HCT116 (cell line): ENCODE results near the gene GZF1. TPM values are rescaled to one million over a fixed set of nuclear protein-coding genes. Genes with fewer than 3 reads are reported as not detected.

ENCODE experiments used
- ATAC-seq: fragments of 200-7000 bp; cut with Tn5 transposase; 2 replicates; pipeline ENCODE4 v1.9.1; 2020; ENCODE audit warnings: mild to moderate bottlenecking, moderate library complexity
- BruUV-seq: library from RNA; stranded (reverse); fragments of 400-500 nt; replicated peaks from 2 replicates; lab custom pipeline; 2021; lab: Mats Ljungman, UMichigan
- CTCF ChIA-PET: fragments of 300-600 bp; sonication (Branson Sonifier 250); formaldehyde crosslinking; loops from one replicate; lab custom pipeline; 2021; ENCODE audit warnings: antibody characterized with exemption; lab: Charles Lee
- POLR2A ChIA-PET: fragments of 300-600, 350-600 bp; sonication (Branson Sonifier 250); formaldehyde crosslinking; loops from one replicate; lab custom pipeline; 2021; ENCODE audit warnings: antibody characterized with exemption; lab: Charles Lee
- RAD21 ChIA-PET, 2 experiments: fragments of 300-600 bp; sonication (Branson Sonifier 250); formaldehyde crosslinking; loops; one replicate each; lab custom pipeline; 2023; ENCODE audit warnings: low total read pairs in 2 of 2; ENCODE audit not compliant: uncharacterized antibody in 2 of 2, unreplicated experiment in 2 of 2, low non-redundant PET in 1 of 2; lab: Charles Lee
- DNase-seq: peaks from one replicate; pipeline ENCODE4 v3.0.0-alpha.2; 2010; ENCODE audit warnings: low read depth, low spot score
- H2AFZ ChIP-seq: fragments of 200-600 bp; shearing (Covaris generic), sonication (generic); 2 replicates; pipeline ENCODE4 v1.6.1; 2017; ENCODE audit warnings: low read depth, mixed run types, mixed read lengths, antibody characterized with exemption, low read length; ENCODE audit not compliant: poor library complexity, severe bottlenecking
- H3K27ac ChIP-seq: 2 replicates; pipeline ENCODE4 v1.5.1; 2012; ENCODE audit warnings: low read depth, low read length
- H3K27me3 ChIP-seq: fragments of 200-600 bp; sonication (generic); 2 replicates; pipeline ENCODE4 v1.6.1; 2016; ENCODE audit warnings: mixed run types, low read length, mixed read lengths; ENCODE audit not compliant: insufficient read depth
- H3K36me3 ChIP-seq, 2 experiments: fragments of 200-500 bp in 1 of 2; fragments of 200-600 bp in 1 of 2; sonication (Bioruptor generic) in 1 of 2; sonication (generic) in 1 of 2; 2 replicates each; pipeline versions ENCODE4 v1.5.1 to v1.6.1; 2014 to 2016; ENCODE audit warnings: low read length in 2 of 2, inconsistent platforms in 1 of 2, mixed read lengths in 1 of 2, mixed run types in 1 of 2; ENCODE audit not compliant: insufficient read depth in 2 of 2, control insufficient read depth in 1 of 2
- H3K4me1 ChIP-seq, 2 experiments: fragments of 200-600 bp in 1 of 2; sonication (generic) in 1 of 2; 2 replicates each; pipeline versions ENCODE4 v1.5.1 to v1.6.1; 2012 to 2017; ENCODE audit warnings: low read length in 2 of 2, inconsistent platforms in 1 of 2, mild to moderate bottlenecking in 1 of 2, mixed read lengths in 1 of 2, mixed run types in 1 of 2, moderate library complexity in 1 of 2; ENCODE audit not compliant: insufficient read depth in 2 of 2, control insufficient read depth in 1 of 2
- H3K4me2 ChIP-seq: fragments of 200-600 bp; sonication (generic); 2 replicates; pipeline ENCODE4 v1.6.1; 2017; ENCODE audit warnings: mixed run types, low read length, mixed read lengths
- H3K4me3 ChIP-seq, 2 experiments: fragments of 200-600 bp in 1 of 2; sonication (generic) in 1 of 2; replicated peaks in 1 of 2; 2 replicates each; pipeline ENCODE4 v1.5.1; 2011 to 2016; ENCODE audit warnings: low read length in 2 of 2, control low read depth in 1 of 2, low read depth in 1 of 2, mild to moderate bottlenecking in 1 of 2, mixed read lengths in 1 of 2, mixed run types in 1 of 2
- H3K79me2 ChIP-seq: fragments of 200-600 bp; sonication (generic); 2 replicates; pipeline ENCODE4 v1.6.1; 2017; ENCODE audit warnings: mild to moderate bottlenecking, mixed run types, low read length, moderate library complexity, mixed read lengths; ENCODE audit not compliant: insufficient read depth
- H3K9ac ChIP-seq: fragments of 200-600 bp; sonication (generic); 2 replicates; pipeline ENCODE4 v1.6.1; 2016; ENCODE audit warnings: low read length, mixed read lengths
- H3K9me2 ChIP-seq: fragments of 200-600 bp; sonication (generic), shearing (Covaris generic); 2 replicates; pipeline ENCODE4 v1.6.1; 2017; ENCODE audit warnings: mixed run types, mild to moderate bottlenecking, moderate library complexity; ENCODE audit not compliant: insufficient read depth
- H3K9me3 ChIP-seq, 2 experiments: fragments of 200-500 bp in 1 of 2; fragments of 200-600 bp in 1 of 2; sonication (Bioruptor generic) in 1 of 2; sonication (generic) in 1 of 2; 2 replicates each; pipeline ENCODE4 v1.6.1; 2014 to 2017; ENCODE audit warnings: low read length in 2 of 2, mixed read lengths in 2 of 2, inconsistent platforms in 1 of 2, low read depth in 1 of 2, mild to moderate bottlenecking in 1 of 2, mixed run types in 1 of 2, moderate library complexity in 1 of 2; ENCODE audit not compliant: control insufficient read depth in 1 of 2, insufficient read depth in 1 of 2
- H4K20me1 ChIP-seq: fragments of 200-600 bp; sonication (generic), shearing (Covaris generic); 2 replicates; pipeline ENCODE4 v1.6.1; 2017; ENCODE audit warnings: mixed run types, mild to moderate bottlenecking, moderate library complexity; ENCODE audit not compliant: insufficient read depth
- CBX3 ChIP-seq: IDR thresholded peaks from 2 replicates; pipeline ENCODE4 v1.6.1; 2012; ENCODE audit warnings: low read depth
- CEBPB ChIP-seq: IDR thresholded peaks from 2 replicates; pipeline ENCODE4 v1.6.1; 2012; ENCODE audit warnings: low read depth
- EGR1 ChIP-seq: IDR thresholded peaks from 2 replicates; pipeline ENCODE4 v1.6.1; 2012; ENCODE audit warnings: low read depth
- ELF1 ChIP-seq: IDR thresholded peaks from 2 replicates; pipeline ENCODE4 v1.6.1; 2012; ENCODE audit warnings: low read depth, borderline replicate concordance
- EZH2 ChIP-seq: fragments of 200-600 bp; sonication (generic); IDR thresholded peaks from 2 replicates; pipeline ENCODE4 v1.6.1; 2017; ENCODE audit warnings: antibody characterized with exemption, mixed run types
- EZH2phosphoT487 ChIP-seq: fragments of 200-600 bp; IDR thresholded peaks from 2 replicates; pipeline ENCODE4 v1.6.1; 2018; ENCODE audit warnings: antibody characterized with exemption, borderline replicate concordance
- FOSL1 ChIP-seq: IDR thresholded peaks from 2 replicates; pipeline ENCODE4 v1.6.1; 2012; ENCODE audit warnings: low read depth
- JUND ChIP-seq: IDR thresholded peaks from 2 replicates; pipeline ENCODE4 v1.6.1; 2012
- POLR2A ChIP-seq: IDR thresholded peaks from 2 replicates; pipeline ENCODE4 v1.7.0; 2011; ENCODE audit warnings: borderline replicate concordance; ENCODE audit not compliant: insufficient read depth, insufficient read length; ENCODE audit errors: extremely low read depth
- POLR2AphosphoS5 ChIP-seq: IDR thresholded peaks from 2 replicates; pipeline ENCODE4 v1.6.1; 2011; ENCODE audit warnings: mild to moderate bottlenecking, low read depth, low read length, moderate library complexity
- RAD21 ChIP-seq: IDR thresholded peaks from 2 replicates; pipeline ENCODE4 v1.6.1; 2012; ENCODE audit warnings: low read depth, mild to moderate bottlenecking
- SIN3A ChIP-seq: IDR thresholded peaks from 2 replicates; pipeline ENCODE4 v1.6.1; 2012; ENCODE audit warnings: low read depth
- SP1 ChIP-seq: IDR thresholded peaks from 2 replicates; pipeline ENCODE4 v1.6.1; 2012; ENCODE audit warnings: low read depth
- SRF ChIP-seq: IDR thresholded peaks from 2 replicates; pipeline ENCODE4 v1.6.1; 2012; ENCODE audit warnings: low read depth
- TCF7L2 ChIP-seq: IDR thresholded peaks from 2 replicates; pipeline ENCODE4 v1.7.0; 2011; ENCODE audit warnings: borderline replicate concordance, inconsistent platforms; ENCODE audit not compliant: insufficient read depth, insufficient read length; ENCODE audit errors: extremely low read depth
- ZFX ChIP-seq: fragments of 450-650 bp; IDR thresholded peaks from 2 replicates; pipeline ENCODE4 v1.6.1; 2017
- ZNF274 ChIP-seq: fragments of 200-500 bp; sonication (Bioruptor generic); IDR thresholded peaks from 2 replicates; pipeline ENCODE4 v1.6.1; 2014; ENCODE audit warnings: mild to moderate bottlenecking, low read depth, low read length, inconsistent platforms
- intact Hi-C: fragments of 100-400 bp; cut with micrococcal nuclease; formaldehyde crosslinking; loops from 2 replicates; pipeline ENCODE4 v1.10.0; 2022
- total RNA-seq: library from RNA; stranded (reverse); gene quantifications from one replicate; pipeline ENCODE4 v1.2.1, GENCODE V29; 2021; ENCODE audit not compliant: unreplicated experiment
- TF ChIP-seq, protein P1 (sequence below), 3 experiments: fragments of 200-600 bp in 1 of 3; sonication (generic) in 1 of 3; IDR thresholded peaks in 2 of 3; conservative IDR thresholded peaks in 1 of 3; 2 replicates each; pipeline ENCODE4 v1.5.1; 2012 to 2017; ENCODE audit warnings: low read depth in 2 of 3, low read length in 2 of 3, antibody characterized with exemption in 1 of 3, borderline replicate concordance in 1 of 3, control low read depth in 1 of 3, mild to moderate bottlenecking in 1 of 3, mixed read lengths in 1 of 3, mixed run types in 1 of 3, moderate library complexity in 1 of 3; ENCODE audit not compliant: insufficient read depth in 1 of 3
- TF ChIP-seq, protein P2 (sequence below): IDR thresholded peaks from 2 replicates; pipeline ENCODE4 v1.6.1; 2012

The GZF1 gene
- total RNA-seq, 1 experiment from 2014 or later, result 10.4 TPM

DNA sequence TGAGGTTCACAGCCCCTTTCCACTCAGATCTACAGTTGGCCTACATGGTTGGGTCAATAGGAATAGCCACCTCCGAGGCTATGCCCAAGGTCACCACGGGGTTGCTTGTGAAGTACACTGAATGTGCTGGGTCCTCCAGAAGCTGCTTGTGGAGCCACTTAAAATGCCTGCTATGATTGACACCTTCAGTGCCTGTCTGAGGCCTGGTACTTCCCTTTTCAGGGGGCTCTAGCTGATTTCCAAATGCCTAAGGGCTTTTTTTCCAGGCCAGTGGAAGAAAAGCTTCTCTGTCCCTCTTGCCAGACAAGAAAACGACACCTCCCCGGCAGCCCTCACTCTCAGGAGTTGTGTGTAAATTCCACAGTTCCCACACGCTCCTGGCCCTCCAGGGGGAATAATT is 17.6 kb upstream of the GZF1 start:
- Histone ChIP-seq H2AFZ (no peak overlapping the region), H3K4me3 (no peak overlapping the region), H3K9ac (no peak overlapping the region), H3K79me2 (no peaks in the 10 kb centered on the region), H3K36me3 (no peaks in the 10 kb centered on the region), H3K27me3 (peaks cover 18% of the 10 kb centered on the region; the same call in 1 of the 2 replicates), H3K4me2 (no peak overlapping the region), H3K9me2 (no peaks in the 10 kb centered on the region), H4K20me1 (no peaks in the 10 kb centered on the region), H3K4me1 (peaks cover 5 to 7% of the 10 kb centered on the region in 2 experiments), H3K9me3 (no peaks in the 10 kb centered on the region), H3K27ac (no peak overlapping the region)
- BruUV-seq, result no TSS peak
- TF ChIP-seq ZNF274 (no peak), SP1 (no peak)
- intact Hi-C loops, result loop anchor here (5.0 kb wide), 1 partner anchor 1007 kb away; no protein-coding TSS in a partner anchor
- DNase-seq (no peak), ATAC-seq (no peak)
- ChIA-PET CTCF (no interaction called here), POLR2A (no interaction called here), RAD21 (no interaction called here)

DNA sequence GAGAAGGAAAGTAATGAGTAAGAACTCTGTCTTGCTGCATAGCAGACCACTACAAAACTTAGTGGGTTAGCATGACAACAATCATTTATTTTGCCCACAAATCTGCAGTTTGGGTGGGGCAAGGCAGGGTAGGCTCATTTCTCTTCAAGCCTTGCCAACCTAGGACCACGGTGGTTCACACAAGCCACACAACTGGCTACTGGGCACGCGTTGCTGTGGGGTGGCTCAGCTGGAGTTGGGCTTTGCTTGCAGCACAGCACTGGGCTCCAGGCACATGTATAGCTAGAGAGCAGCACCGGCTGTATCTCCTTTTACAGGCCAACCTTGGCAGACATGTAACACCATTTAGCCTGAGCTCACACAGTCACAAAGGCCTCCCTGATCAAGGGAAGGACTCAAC is 16.0 kb upstream of the GZF1 start:
- H3K9me3 ChIP-seq, result no peaks in the 10 kb centered on the region
- H3K9me2 ChIP-seq, result no peaks in the 10 kb centered on the region
- peaks cover 5% of the 10 kb centered on the region for H3K79me2 ChIP-seq
- peaks cover 18% of the 10 kb centered on the region; the same call in 1 of the 2 replicates for H3K27me3 ChIP-seq
- H4K20me1 ChIP-seq, result no peaks in the 10 kb centered on the region
- H2AFZ ChIP-seq, result no peak overlapping the region
- CTCF ChIA-PET, result no interaction called here
- H3K27ac ChIP-seq, result no peak overlapping the region
- H3K4me2 ChIP-seq, result no peak overlapping the region
- no peak overlapping the region for H3K9ac ChIP-seq
- H3K4me3 ChIP-seq, result no peak overlapping the region
- DNase-seq, result no peak
- intact Hi-C loops, result no loop called here
- H3K4me1 ChIP-seq, result peaks cover 8 to 15% of the 10 kb centered on the region in 2 experiments
- RAD21 ChIA-PET, result no interaction called here
- POLR2A ChIA-PET, result interaction anchor here (1.4 kb wide), 1 partner anchor 12 kb away, joined by 4 read pairs; no protein-coding TSS in a partner anchor
- no TSS peak for BruUV-seq
- H3K36me3 ChIP-seq, result no peaks in the 10 kb centered on the region
- ATAC-seq, result no peak
- TF ChIP-seq TCF7L2 (no peak), SP1 (no peak), ELF1 (no peak), FOSL1 (no peak), ZNF274 (no peak), POLR2AphosphoS5 (no peak), POLR2A (no peak), RAD21 (no peak), CBX3 (no peak), ZFX (no peak), EGR1 (no peak), EZH2phosphoT487 (no peak), EZH2 (no peak), CEBPB (no peak), JUND (no peak), SIN3A (no peak), SRF (no peak)
- TF ChIP-seq, protein P1, sequence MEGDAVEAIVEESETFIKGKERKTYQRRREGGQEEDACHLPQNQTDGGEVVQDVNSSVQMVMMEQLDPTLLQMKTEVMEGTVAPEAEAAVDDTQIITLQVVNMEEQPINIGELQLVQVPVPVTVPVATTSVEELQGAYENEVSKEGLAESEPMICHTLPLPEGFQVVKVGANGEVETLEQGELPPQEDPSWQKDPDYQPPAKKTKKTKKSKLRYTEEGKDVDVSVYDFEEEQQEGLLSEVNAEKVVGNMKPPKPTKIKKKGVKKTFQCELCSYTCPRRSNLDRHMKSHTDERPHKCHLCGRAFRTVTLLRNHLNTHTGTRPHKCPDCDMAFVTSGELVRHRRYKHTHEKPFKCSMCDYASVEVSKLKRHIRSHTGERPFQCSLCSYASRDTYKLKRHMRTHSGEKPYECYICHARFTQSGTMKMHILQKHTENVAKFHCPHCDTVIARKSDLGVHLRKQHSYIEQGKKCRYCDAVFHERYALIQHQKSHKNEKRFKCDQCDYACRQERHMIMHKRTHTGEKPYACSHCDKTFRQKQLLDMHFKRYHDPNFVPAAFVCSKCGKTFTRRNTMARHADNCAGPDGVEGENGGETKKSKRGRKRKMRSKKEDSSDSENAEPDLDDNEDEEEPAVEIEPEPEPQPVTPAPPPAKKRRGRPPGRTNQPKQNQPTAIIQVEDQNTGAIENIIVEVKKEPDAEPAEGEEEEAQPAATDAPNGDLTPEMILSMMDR (IDR thresholded peaks at IDR 0.05 in 2 of 3, conservative IDR thresholded peaks at IDR 0.05 in 1 of 3; ENCODE audit: borderline replicate concordance in 1 of 3, insufficient read depth in 1 of 3, low read depth in 2 of 3, low read length in 2 of 3), result no peak
- TF ChIP-seq, protein P2, sequence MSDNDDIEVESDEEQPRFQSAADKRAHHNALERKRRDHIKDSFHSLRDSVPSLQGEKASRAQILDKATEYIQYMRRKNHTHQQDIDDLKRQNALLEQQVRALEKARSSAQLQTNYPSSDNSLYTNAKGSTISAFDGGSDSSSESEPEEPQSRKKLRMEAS, result no peak
